SU-DHL-6 (cell line): ENCODE results near the gene SDC4.

Experiments used
- H2AFZ ChIP-seq: fragments of 200-600 bp; sonication (generic); 2 replicates; pipeline ENCODE4 v1.6.1; 2014; ENCODE audit warnings: low read depth, mild to moderate bottlenecking, moderate library complexity, mixed read lengths, antibody characterized with exemption, low read length; ENCODE audit not compliant: severe bottlenecking
- H3F3A ChIP-seq: fragments of 200-600 bp; shearing (Covaris generic); 2 replicates; pipeline ENCODE4 v1.6.0; 2016; ENCODE audit warnings: antibody characterized with exemption, mild to moderate bottlenecking; ENCODE audit not compliant: insufficient read depth
- H3K27ac ChIP-seq: fragments of 200-600 bp; sonication (generic); 2 replicates; pipeline ENCODE4 v1.5.1; 2016; ENCODE audit warnings: low read depth, mild to moderate bottlenecking, low read length, moderate library complexity, mixed read lengths
- H3K27me3 ChIP-seq: fragments of 200-600 bp; sonication (generic), shearing (Covaris generic); 2 replicates; pipeline ENCODE4 v1.6.0; 2014; ENCODE audit warnings: mild to moderate bottlenecking, low read length
- H3K36me3 ChIP-seq: fragments of 200-600 bp; sonication (generic); 2 replicates; pipeline ENCODE4 v1.6.1; 2014; ENCODE audit warnings: mild to moderate bottlenecking, low read length, mixed read lengths
- H3K4me2 ChIP-seq: fragments of 300-600, 200-600 bp; shearing (Covaris generic), sonication (generic); 2 replicates; pipeline ENCODE4 v1.6.0; 2014; ENCODE audit warnings: low read length, low read depth, mild to moderate bottlenecking; ENCODE audit not compliant: poor library complexity, severe bottlenecking
- H3K4me3 ChIP-seq: fragments of 200-600 bp; sonication (generic); 2 replicates; pipeline ENCODE4 v1.5.1; 2014; ENCODE audit warnings: antibody characterized with exemption, low read length, mild to moderate bottlenecking, mixed read lengths; ENCODE audit not compliant: insufficient read depth, poor library complexity, severe bottlenecking
- H3K79me2 ChIP-seq: fragments of 200-600 bp; sonication (generic); 2 replicates; pipeline ENCODE4 v1.6.1; 2014; ENCODE audit warnings: mild to moderate bottlenecking, low read length, moderate library complexity; ENCODE audit not compliant: insufficient read depth
- H3K9ac ChIP-seq: fragments of 200-600 bp; sonication (generic); 2 replicates; pipeline ENCODE4 v1.7.0; 2014; ENCODE audit warnings: mild to moderate bottlenecking, low read length
- H3K9me2 ChIP-seq: fragments of 200-600 bp; sonication (generic); replicated peaks from 2 replicates; pipeline ENCODE4 v1.6.1; 2014; ENCODE audit warnings: low read length; ENCODE audit not compliant: insufficient read depth
- H3K9me3 ChIP-seq: fragments of 200-600 bp; sonication (generic); 2 replicates; pipeline ENCODE4 v1.6.1; 2014; ENCODE audit warnings: low read length, mixed read lengths; ENCODE audit not compliant: insufficient read depth
- H4K20me1 ChIP-seq: fragments of 200-600 bp; sonication (generic); 2 replicates; pipeline ENCODE4 v1.6.1; 2014; ENCODE audit warnings: low read depth, mild to moderate bottlenecking, antibody characterized with exemption, low read length, moderate library complexity, mixed read lengths
- CTCF ChIP-seq: fragments of 200-600 bp; sonication (generic); IDR thresholded peaks from one replicate; pipeline ENCODE4 v1.5.1; 2017; ENCODE audit warnings: antibody characterized with exemption, mild to moderate bottlenecking, low read length, moderate library complexity; ENCODE audit not compliant: insufficient read depth, poor library complexity, severe bottlenecking
- EZH2phosphoT487 ChIP-seq: fragments of 200-600 bp; sonication (generic), shearing (Covaris generic); conservative IDR thresholded peaks from 2 replicates; pipeline ENCODE4 v1.6.1; 2018; ENCODE audit warnings: mild to moderate bottlenecking, antibody characterized with exemption, low read length, moderate library complexity, mixed read lengths

SDC4 gene

DNA sequence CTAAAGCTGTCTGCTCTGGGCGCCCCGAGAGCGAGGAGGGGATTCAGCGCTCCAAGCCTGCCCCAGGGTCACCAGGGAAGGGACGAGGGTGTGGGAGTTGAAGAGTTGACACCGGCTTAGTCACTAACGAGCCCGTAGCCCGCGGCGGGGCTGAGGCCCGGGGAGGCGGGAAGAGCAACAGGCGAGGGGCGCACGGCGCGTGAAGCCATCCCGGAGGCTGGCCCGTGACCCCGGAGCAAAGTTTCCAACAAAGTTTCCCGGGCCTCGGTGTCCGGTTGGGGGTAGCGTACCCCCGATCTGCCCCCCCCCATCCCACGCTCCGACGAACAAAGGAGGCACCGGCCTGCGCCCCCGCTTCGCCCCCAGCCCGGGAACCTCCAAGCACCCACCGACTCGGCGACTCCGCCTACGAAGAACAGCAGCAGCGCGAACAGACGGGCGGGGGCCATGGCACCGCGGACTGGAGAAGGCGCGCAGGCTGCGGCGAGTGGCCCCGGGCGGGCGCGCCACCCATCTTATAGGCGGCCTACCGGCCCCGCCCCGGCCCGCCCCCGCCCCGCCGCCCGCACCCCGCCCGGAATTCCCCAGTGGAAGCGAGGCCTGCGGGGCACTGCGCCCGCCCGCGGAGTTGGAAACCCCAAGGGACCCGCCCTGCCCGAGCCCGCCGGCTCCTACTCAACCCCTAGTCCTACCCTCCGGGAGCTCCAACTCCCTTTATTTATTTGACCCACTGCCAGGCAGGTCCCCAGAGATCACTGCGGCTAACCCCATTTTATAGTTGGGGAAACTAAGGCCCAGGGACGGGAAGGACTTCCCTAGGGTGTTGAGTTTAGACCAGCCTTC lies at the start of gene SDC4:
TSS of gene SDC4 (minus strand) at position 489 of the 843 bp plus-strand sequence. CDS start at position 449, 40 bp downstream.
- H3K4me3 ChIP-seq: no peak within 1 kb of the TSS
- no peak for TF ChIP-seq CTCF
- no peak for TF ChIP-seq EZH2phosphoT487
- H3K9me3 ChIP-seq: no peaks in the 10 kb centered on the region
- H3K27ac ChIP-seq: no peak within 1 kb of the TSS
- H3K4me2 ChIP-seq: no peak within 1 kb of the TSS
- H3K27me3 ChIP-seq: no peaks in the 10 kb centered on the region
- H2AFZ ChIP-seq: no peak within 1 kb of the TSS
- no peaks in the 10 kb centered on the region for H3F3A ChIP-seq
- no peaks in the 10 kb centered on the region for H3K79me2 ChIP-seq
- no peak within 1 kb of the TSS for H3K9ac ChIP-seq
- no peaks in the 10 kb centered on the region for H4K20me1 ChIP-seq
- H3K36me3 ChIP-seq: no peaks in the 10 kb centered on the region
- no peaks in the 10 kb centered on the region for H3K9me2 ChIP-seq

DNA sequence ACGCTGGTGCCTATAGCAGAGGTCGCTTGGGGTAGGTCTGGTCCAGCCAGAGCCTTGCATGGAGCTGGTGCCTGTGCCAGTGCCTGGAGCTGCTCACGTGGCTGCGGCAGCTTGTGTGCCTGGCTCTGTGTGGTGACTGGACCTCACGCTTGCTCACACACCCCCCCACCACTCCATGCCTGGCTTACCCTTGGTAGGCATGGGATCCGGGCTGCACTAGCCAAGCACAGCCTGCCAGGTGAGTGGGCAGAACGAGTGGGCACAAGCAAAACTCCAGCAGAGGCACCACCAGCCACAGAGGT lies 46.8 kb upstream of the SDC4 start:
- H3K4me3 ChIP-seq: no peak overlapping the region
- H2AFZ ChIP-seq: no peak overlapping the region
- H3K79me2 ChIP-seq: no peaks in the 10 kb centered on the region
- TF ChIP-seq EZH2phosphoT487: no peak
- TF ChIP-seq CTCF: no peak
- no peak overlapping the region for H3K4me2 ChIP-seq
- no peaks in the 10 kb centered on the region for H4K20me1 ChIP-seq
- no peak overlapping the region for H3K9ac ChIP-seq
- H3K36me3 ChIP-seq: peaks cover 4% of the 10 kb centered on the region; the same call in 1 of the 2 replicates
- no peaks in the 10 kb centered on the region for H3K9me2 ChIP-seq
- H3F3A ChIP-seq: no peaks in the 10 kb centered on the region
- H3K27ac ChIP-seq: no peak overlapping the region
- no peaks in the 10 kb centered on the region for H3K27me3 ChIP-seq
- peaks cover 4% of the 10 kb centered on the region; the same call in 1 of the 2 replicates for H3K9me3 ChIP-seq

GRCh38 chr20:45394221-45395113 lies 46.2 kb upstream of the SDC4 start:
- no peaks in the 10 kb centered on the region for H3K36me3 ChIP-seq
- H3K27me3 ChIP-seq: no peaks in the 10 kb centered on the region
- H2AFZ ChIP-seq: no peak overlapping the region
- no peaks in the 10 kb centered on the region for H4K20me1 ChIP-seq
- no peak overlapping the region for H3K9ac ChIP-seq
- no peaks in the 10 kb centered on the region for H3F3A ChIP-seq
- H3K27ac ChIP-seq: no peak overlapping the region
- H3K9me2 ChIP-seq: no peaks in the 10 kb centered on the region
- H3K4me3 ChIP-seq: no peak overlapping the region
- no peaks in the 10 kb centered on the region for H3K79me2 ChIP-seq
- H3K9me3 ChIP-seq: no peaks in the 10 kb centered on the region
- no peak overlapping the region for H3K4me2 ChIP-seq
- no peak for TF ChIP-seq EZH2phosphoT487
- no peak for TF ChIP-seq CTCF
